HEK293 (cell line): Measurements from ENCODE around the gene METAP1D.

ENCODE experiments used
- CTCF ChIA-PET: fragments of 350-600 bp; formaldehyde crosslinking; extraction: SDS; loops from one replicate; lab custom pipeline; 2021; ENCODE audit warnings: antibody characterized with exemption; lab: Yijun Ruan, JAX
- POLR2A ChIA-PET: fragments of 300-600 bp; formaldehyde crosslinking; extraction: SDS; loops from one replicate; lab custom pipeline; 2020; ENCODE audit warnings: antibody characterized with exemption, inconsistent platforms; lab: Yijun Ruan, JAX
- H3K27ac ChIP-seq: fragments of 200-500 bp; sonication (Bioruptor generic); 2 replicates; pipeline ENCODE4 v1.5.1; 2014; ENCODE audit warnings: low read depth, low read length, control low read depth, inconsistent platforms; ENCODE audit errors: extremely low read depth
- H3K36me3 ChIP-seq, 2 experiments: fragments of 200-500 bp in 1 of 2; sonication (Bioruptor generic) in 1 of 2; 1 replicate in 1 of 2; 2 replicates in 1 of 2; pipeline ENCODE4 v1.5.1; 2014 to 2017; ENCODE audit warnings: inconsistent platforms in 2 of 2, low read length in 2 of 2; ENCODE audit not compliant: control insufficient read depth in 2 of 2, insufficient read depth in 1 of 2
- H3K4me1 ChIP-seq: fragments of 200-500 bp; sonication (Bioruptor generic); 2 replicates; pipeline ENCODE4 v1.5.1; 2014; ENCODE audit warnings: mild to moderate bottlenecking, low read length, inconsistent platforms; ENCODE audit not compliant: control insufficient read depth, insufficient read depth
- H3K4me3 ChIP-seq: 2 replicates; pipeline ENCODE4 v1.5.1; 2011; ENCODE audit warnings: low read depth, mild to moderate bottlenecking, control low read depth, low read length, moderate library complexity
- H3K9me3 ChIP-seq: fragments of 200-500 bp; sonication (Bioruptor generic); 2 replicates; pipeline ENCODE4 v1.5.1; 2014; ENCODE audit warnings: low read depth, low read length, inconsistent platforms; ENCODE audit not compliant: control insufficient read depth, insufficient read depth
- GLIS2 ChIP-seq: fragments of 450-650 bp; formaldehyde crosslinking; IDR thresholded peaks from 2 replicates; pipeline ENCODE4 v1.5.1; 2016; ENCODE audit warnings: missing biosample characterization, missing genetic modification characterization
- ZBTB1 ChIP-seq: fragments of 450-650 bp; formaldehyde crosslinking; IDR thresholded peaks from 2 replicates; pipeline ENCODE4 v1.5.1; 2016; ENCODE audit warnings: missing biosample characterization, missing genetic modification characterization
- ZNF248 ChIP-seq: fragments of 450-650 bp; formaldehyde crosslinking; IDR thresholded peaks from 2 replicates; pipeline ENCODE4 v1.5.1; 2017; ENCODE audit warnings: missing biosample characterization, missing genetic modification characterization
- ZNF391 ChIP-seq: fragments of 450-650 bp; formaldehyde crosslinking; IDR thresholded peaks from 2 replicates; pipeline ENCODE4 v1.5.1; 2016; ENCODE audit warnings: low read depth, missing biosample characterization, missing genetic modification characterization, borderline replicate concordance
- ZNF404 ChIP-seq: fragments of 450-650 bp; formaldehyde crosslinking; IDR thresholded peaks from 2 replicates; pipeline ENCODE4 v1.5.1; 2017; ENCODE audit warnings: missing biosample characterization, missing genetic modification characterization
- ZNF433 ChIP-seq: fragments of 450-650 bp; formaldehyde crosslinking; IDR thresholded peaks from 2 replicates; pipeline ENCODE4 v1.5.1; 2016; ENCODE audit warnings: missing biosample characterization, missing genetic modification characterization, low read depth
- ZNF544 ChIP-seq: fragments of 450-650 bp; formaldehyde crosslinking; IDR thresholded peaks from 2 replicates; pipeline ENCODE4 v1.5.0; 2017; ENCODE audit warnings: missing biosample characterization, missing genetic modification characterization
- ZNF600 ChIP-seq: fragments of 450-650 bp; formaldehyde crosslinking; IDR thresholded peaks from 2 replicates; pipeline ENCODE4 v1.5.1; 2016; ENCODE audit warnings: missing biosample characterization, missing genetic modification characterization
- ZNF626 ChIP-seq: fragments of 450-650 bp; sonication (Bioruptor Pico); formaldehyde crosslinking; IDR thresholded peaks from 2 replicates; pipeline ENCODE4 v1.5.1; 2018; ENCODE audit warnings: missing biosample characterization, missing genetic modification characterization, inconsistent platforms
- ZNF654 ChIP-seq: fragments of 450-650 bp; formaldehyde crosslinking; IDR thresholded peaks from 2 replicates; pipeline ENCODE4 v1.5.1; 2016; ENCODE audit warnings: low read depth, missing biosample characterization, missing genetic modification characterization
- ZXDB ChIP-seq: fragments of 450-650 bp; formaldehyde crosslinking; IDR thresholded peaks from 2 replicates; pipeline ENCODE4 v1.5.1; 2016; ENCODE audit warnings: missing biosample characterization, missing genetic modification characterization
- TF ChIP-seq, protein P1 (sequence below): fragments of 450-650 bp; formaldehyde crosslinking; IDR thresholded peaks from 2 replicates; pipeline ENCODE4 v1.5.1; 2016; ENCODE audit warnings: missing biosample characterization, missing genetic modification characterization
- TF ChIP-seq, protein P2 (sequence below): fragments of 450-650 bp; formaldehyde crosslinking; IDR thresholded peaks from 2 replicates; pipeline ENCODE4 v1.5.1; 2016; ENCODE audit warnings: missing biosample characterization, missing genetic modification characterization, borderline replicate concordance
- TF ChIP-seq, protein P3 (sequence below): fragments of 450-650 bp; formaldehyde crosslinking; IDR thresholded peaks from 2 replicates; pipeline ENCODE4 v1.5.1; 2017; ENCODE audit warnings: missing biosample characterization, missing genetic modification characterization
- TF ChIP-seq, protein P4 (sequence below): fragments of 450-650 bp; formaldehyde crosslinking; IDR thresholded peaks from 2 replicates; pipeline ENCODE4 v1.5.1; 2016; ENCODE audit warnings: missing biosample characterization, missing genetic modification characterization, borderline replicate concordance
- TF ChIP-seq, protein P5 (sequence below): fragments of 450-650 bp; formaldehyde crosslinking; IDR thresholded peaks from 2 replicates; pipeline ENCODE4 v1.5.1; 2016; ENCODE audit warnings: missing biosample characterization, missing genetic modification characterization
- TF ChIP-seq, protein P6 (sequence below): fragments of 450-650 bp; IDR thresholded peaks from 2 replicates; pipeline ENCODE4 v1.5.1; 2018; ENCODE audit warnings: missing biosample characterization, missing genetic modification characterization

METAP1D gene

DNA sequence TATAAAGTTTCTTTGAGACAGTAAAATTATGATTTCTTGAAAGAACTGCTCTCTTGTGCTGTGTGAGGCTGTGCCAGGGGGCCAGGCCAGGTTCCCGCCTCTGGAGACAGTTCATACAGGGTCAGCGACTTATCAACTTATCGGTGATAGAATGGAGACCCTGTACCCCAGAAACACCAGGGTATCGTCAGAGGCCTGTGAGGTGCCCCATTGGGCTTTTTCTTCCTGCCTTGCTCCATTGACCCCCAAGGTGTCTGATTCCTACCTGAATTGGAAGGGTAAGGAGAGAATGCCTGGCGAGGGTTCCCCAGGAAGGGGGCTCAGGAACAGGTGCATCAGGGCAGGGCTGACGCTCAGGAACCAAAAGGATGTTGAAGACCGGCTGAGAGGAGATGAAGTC is 89.9 kb downstream of the METAP1D start:
- Histone ChIP-seq H3K4me3 (no peak overlapping the region), H3K4me1 (no peaks in the 10 kb centered on the region), H3K27ac (no peak overlapping the region), H3K36me3 (peaks cover 0 to 28% of the 10 kb centered on the region in 2 experiments; a peak in 1 of 3 replicates), H3K9me3 (no peaks in the 10 kb centered on the region)
- POLR2A ChIA-PET = interaction anchor here (1.6 kb wide), 1 partner anchor 12 kb away, joined by 5 read pairs; no protein-coding TSS in a partner anchor
- TF ChIP-seq, protein P1, sequence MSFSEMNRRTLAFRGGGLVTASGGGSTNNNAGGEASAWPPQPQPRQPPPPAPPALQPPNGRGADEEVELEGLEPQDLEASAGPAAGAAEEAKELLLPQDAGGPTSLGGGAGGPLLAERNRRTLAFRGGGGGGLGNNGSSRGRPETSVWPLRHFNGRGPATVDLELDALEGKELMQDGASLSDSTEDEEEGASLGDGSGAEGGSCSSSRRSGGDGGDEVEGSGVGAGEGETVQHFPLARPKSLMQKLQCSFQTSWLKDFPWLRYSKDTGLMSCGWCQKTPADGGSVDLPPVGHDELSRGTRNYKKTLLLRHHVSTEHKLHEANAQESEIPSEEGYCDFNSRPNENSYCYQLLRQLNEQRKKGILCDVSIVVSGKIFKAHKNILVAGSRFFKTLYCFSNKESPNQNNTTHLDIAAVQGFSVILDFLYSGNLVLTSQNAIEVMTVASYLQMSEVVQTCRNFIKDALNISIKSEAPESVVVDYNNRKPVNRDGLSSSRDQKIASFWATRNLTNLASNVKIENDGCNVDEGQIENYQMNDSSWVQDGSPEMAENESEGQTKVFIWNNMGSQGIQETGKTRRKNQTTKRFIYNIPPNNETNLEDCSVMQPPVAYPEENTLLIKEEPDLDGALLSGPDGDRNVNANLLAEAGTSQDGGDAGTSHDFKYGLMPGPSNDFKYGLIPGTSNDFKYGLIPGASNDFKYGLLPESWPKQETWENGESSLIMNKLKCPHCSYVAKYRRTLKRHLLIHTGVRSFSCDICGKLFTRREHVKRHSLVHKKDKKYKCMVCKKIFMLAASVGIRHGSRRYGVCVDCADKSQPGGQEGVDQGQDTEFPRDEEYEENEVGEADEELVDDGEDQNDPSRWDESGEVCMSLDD (tag by site-specific recombination) = no peak
- TF ChIP-seq ZNF654 (tag by site-specific recombination) = no peak
- TF ChIP-seq GLIS2 (tag by site-specific recombination) = no peak
- no peak for TF ChIP-seq ZNF391
- TF ChIP-seq, protein P2, sequence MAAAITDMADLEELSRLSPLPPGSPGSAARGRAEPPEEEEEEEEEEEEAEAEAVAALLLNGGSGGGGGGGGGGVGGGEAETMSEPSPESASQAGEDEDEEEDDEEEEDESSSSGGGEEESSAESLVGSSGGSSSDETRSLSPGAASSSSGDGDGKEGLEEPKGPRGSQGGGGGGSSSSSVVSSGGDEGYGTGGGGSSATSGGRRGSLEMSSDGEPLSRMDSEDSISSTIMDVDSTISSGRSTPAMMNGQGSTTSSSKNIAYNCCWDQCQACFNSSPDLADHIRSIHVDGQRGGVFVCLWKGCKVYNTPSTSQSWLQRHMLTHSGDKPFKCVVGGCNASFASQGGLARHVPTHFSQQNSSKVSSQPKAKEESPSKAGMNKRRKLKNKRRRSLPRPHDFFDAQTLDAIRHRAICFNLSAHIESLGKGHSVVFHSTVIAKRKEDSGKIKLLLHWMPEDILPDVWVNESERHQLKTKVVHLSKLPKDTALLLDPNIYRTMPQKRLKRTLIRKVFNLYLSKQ (tag by site-specific recombination) = no peak
- TF ChIP-seq ZNF626 (tag by site-specific recombination) = no peak
- TF ChIP-seq, protein P3, sequence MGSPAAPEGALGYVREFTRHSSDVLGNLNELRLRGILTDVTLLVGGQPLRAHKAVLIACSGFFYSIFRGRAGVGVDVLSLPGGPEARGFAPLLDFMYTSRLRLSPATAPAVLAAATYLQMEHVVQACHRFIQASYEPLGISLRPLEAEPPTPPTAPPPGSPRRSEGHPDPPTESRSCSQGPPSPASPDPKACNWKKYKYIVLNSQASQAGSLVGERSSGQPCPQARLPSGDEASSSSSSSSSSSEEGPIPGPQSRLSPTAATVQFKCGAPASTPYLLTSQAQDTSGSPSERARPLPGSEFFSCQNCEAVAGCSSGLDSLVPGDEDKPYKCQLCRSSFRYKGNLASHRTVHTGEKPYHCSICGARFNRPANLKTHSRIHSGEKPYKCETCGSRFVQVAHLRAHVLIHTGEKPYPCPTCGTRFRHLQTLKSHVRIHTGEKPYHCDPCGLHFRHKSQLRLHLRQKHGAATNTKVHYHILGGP (tag by site-specific recombination) = no peak
- CTCF ChIA-PET = no interaction called here

DNA sequence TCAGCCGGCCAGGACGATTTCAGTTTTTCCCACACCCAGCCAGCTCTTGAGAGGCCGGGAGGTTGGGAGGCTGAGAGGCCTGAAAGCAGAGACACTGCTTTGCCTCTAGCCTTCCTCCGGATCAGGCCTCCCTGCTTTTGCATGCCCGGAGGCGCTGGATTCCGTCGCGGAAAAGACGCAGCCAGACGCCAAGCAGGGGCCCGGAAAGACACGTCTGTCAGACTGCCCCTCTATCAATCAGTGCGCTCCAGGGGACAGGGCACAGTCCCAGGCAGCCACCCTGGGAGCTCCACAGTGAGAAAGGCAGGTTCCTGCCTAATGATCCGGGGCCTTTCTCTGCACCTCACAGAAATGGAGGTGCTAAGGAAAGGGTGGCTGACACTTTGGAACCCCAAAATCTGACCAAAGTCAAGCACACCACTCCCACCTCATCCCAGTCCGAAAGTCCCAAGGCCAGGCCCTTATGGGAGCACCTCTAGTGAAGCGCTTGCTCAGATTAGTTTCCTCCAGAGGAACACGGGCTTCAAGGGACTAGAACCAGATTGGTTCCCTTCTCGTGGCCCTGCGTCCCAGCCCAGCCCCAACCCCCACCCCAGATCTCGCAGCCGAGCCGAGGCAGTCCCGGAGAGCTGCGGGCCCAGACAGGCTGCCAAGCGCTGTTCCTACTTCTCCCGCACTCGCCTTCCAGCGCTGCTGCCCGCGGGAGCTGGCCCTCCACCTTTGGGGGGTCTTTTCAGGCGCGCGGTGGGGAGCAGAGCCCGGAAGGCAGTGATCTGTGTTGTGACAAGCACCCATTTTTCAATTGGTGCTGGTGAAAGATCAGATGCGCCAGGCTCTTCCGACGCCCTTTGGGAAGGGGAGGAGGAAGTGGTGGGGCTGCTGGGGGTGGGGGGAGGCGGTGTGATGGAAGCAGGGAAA is 90.5 kb downstream of the METAP1D start:
- CTCF ChIA-PET = interaction anchor here (0.7 kb wide), 1 partner anchor 89 kb away, joined by 3 read pairs; no protein-coding TSS in a partner anchor
- POLR2A ChIA-PET = interaction anchor here (1.6 kb wide), 1 partner anchor 12 kb away, joined by 5 read pairs; no protein-coding TSS in a partner anchor
- H3K27ac ChIP-seq = no peak overlapping the region
- peaks cover 0 to 28% of the 10 kb centered on the region in 2 experiments; a peak in 1 of 3 replicates for H3K36me3 ChIP-seq
- H3K9me3 ChIP-seq = no peaks in the 10 kb centered on the region
- no peaks in the 10 kb centered on the region for H3K4me1 ChIP-seq
- H3K4me3 ChIP-seq = no peak overlapping the region
- TF ChIP-seq, protein P4, sequence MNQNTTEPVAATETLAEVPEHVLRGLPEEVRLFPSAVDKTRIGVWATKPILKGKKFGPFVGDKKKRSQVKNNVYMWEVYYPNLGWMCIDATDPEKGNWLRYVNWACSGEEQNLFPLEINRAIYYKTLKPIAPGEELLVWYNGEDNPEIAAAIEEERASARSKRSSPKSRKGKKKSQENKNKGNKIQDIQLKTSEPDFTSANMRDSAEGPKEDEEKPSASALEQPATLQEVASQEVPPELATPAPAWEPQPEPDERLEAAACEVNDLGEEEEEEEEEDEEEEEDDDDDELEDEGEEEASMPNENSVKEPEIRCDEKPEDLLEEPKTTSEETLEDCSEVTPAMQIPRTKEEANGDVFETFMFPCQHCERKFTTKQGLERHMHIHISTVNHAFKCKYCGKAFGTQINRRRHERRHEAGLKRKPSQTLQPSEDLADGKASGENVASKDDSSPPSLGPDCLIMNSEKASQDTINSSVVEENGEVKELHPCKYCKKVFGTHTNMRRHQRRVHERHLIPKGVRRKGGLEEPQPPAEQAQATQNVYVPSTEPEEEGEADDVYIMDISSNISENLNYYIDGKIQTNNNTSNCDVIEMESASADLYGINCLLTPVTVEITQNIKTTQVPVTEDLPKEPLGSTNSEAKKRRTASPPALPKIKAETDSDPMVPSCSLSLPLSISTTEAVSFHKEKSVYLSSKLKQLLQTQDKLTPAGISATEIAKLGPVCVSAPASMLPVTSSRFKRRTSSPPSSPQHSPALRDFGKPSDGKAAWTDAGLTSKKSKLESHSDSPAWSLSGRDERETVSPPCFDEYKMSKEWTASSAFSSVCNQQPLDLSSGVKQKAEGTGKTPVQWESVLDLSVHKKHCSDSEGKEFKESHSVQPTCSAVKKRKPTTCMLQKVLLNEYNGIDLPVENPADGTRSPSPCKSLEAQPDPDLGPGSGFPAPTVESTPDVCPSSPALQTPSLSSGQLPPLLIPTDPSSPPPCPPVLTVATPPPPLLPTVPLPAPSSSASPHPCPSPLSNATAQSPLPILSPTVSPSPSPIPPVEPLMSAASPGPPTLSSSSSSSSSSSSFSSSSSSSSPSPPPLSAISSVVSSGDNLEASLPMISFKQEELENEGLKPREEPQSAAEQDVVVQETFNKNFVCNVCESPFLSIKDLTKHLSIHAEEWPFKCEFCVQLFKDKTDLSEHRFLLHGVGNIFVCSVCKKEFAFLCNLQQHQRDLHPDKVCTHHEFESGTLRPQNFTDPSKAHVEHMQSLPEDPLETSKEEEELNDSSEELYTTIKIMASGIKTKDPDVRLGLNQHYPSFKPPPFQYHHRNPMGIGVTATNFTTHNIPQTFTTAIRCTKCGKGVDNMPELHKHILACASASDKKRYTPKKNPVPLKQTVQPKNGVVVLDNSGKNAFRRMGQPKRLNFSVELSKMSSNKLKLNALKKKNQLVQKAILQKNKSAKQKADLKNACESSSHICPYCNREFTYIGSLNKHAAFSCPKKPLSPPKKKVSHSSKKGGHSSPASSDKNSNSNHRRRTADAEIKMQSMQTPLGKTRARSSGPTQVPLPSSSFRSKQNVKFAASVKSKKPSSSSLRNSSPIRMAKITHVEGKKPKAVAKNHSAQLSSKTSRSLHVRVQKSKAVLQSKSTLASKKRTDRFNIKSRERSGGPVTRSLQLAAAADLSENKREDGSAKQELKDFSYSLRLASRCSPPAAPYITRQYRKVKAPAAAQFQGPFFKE = no peak
- no peak for TF ChIP-seq ZNF433 (tag by site-specific recombination)
- TF ChIP-seq, protein P5, sequence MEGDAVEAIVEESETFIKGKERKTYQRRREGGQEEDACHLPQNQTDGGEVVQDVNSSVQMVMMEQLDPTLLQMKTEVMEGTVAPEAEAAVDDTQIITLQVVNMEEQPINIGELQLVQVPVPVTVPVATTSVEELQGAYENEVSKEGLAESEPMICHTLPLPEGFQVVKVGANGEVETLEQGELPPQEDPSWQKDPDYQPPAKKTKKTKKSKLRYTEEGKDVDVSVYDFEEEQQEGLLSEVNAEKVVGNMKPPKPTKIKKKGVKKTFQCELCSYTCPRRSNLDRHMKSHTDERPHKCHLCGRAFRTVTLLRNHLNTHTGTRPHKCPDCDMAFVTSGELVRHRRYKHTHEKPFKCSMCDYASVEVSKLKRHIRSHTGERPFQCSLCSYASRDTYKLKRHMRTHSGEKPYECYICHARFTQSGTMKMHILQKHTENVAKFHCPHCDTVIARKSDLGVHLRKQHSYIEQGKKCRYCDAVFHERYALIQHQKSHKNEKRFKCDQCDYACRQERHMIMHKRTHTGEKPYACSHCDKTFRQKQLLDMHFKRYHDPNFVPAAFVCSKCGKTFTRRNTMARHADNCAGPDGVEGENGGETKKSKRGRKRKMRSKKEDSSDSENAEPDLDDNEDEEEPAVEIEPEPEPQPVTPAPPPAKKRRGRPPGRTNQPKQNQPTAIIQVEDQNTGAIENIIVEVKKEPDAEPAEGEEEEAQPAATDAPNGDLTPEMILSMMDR = no peak
- TF ChIP-seq ZXDB (tag by site-specific recombination) = no peak
- TF ChIP-seq, protein P6, sequence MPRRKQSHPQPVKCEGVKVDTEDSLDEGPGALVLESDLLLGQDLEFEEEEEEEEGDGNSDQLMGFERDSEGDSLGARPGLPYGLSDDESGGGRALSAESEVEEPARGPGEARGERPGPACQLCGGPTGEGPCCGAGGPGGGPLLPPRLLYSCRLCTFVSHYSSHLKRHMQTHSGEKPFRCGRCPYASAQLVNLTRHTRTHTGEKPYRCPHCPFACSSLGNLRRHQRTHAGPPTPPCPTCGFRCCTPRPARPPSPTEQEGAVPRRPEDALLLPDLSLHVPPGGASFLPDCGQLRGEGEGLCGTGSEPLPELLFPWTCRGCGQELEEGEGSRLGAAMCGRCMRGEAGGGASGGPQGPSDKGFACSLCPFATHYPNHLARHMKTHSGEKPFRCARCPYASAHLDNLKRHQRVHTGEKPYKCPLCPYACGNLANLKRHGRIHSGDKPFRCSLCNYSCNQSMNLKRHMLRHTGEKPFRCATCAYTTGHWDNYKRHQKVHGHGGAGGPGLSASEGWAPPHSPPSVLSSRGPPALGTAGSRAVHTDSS (tag by site-specific recombination) = no peak
- no peak for TF ChIP-seq ZNF248
- no peak for TF ChIP-seq ZNF404
- no peak for TF ChIP-seq ZNF600 (tag by site-specific recombination)
- TF ChIP-seq ZBTB1 (tag by site-specific recombination) = no peak
- TF ChIP-seq ZNF626 (tag by site-specific recombination) = no peak
- TF ChIP-seq ZNF544 = no peak
